HFFc6 (cell line): ENCODE data around the gene CCT3. TPM values are rescaled to one million over a fixed set of nuclear protein-coding genes. Genes with fewer than 3 reads are reported as not detected.
"Not testable (repeated sequence)": the region's sequence is repeated elsewhere in the genome, so short reads cannot be mapped to it uniquely, and the experiment has no call there.

Experiments
- DNase-seq: peaks from one replicate; pipeline ENCODE4 v3.0.0-alpha.2; 2018
- H3K27ac Mint-ChIP-seq: 2 replicates; pipeline ENCODE4 v1.8.0; 2020; ENCODE audit warnings: mild to moderate bottlenecking, mixed read lengths
- H3K27me3 Mint-ChIP-seq: 2 replicates; pipeline ENCODE4 v1.8.0; 2021; ENCODE audit warnings: mild to moderate bottlenecking, moderate library complexity, mixed read lengths; ENCODE audit not compliant: insufficient read depth
- H3K36me3 Mint-ChIP-seq: 2 replicates; pipeline ENCODE4 v1.8.0; 2021; ENCODE audit warnings: low read depth, mixed read lengths
- H3K4me1 Mint-ChIP-seq: 2 replicates; pipeline ENCODE4 v1.8.0; 2020; ENCODE audit warnings: low read depth, mixed read lengths
- H3K4me3 Mint-ChIP-seq: 2 replicates; pipeline ENCODE4 v1.8.0; 2020; ENCODE audit warnings: mild to moderate bottlenecking, moderate library complexity, mixed read lengths
- H3K9me3 Mint-ChIP-seq: 2 replicates; pipeline ENCODE4 v1.8.0; 2020; ENCODE audit warnings: mild to moderate bottlenecking, mixed read lengths
- CTCF ChIP-seq: fragments of 200-600 bp; sonication (generic); IDR thresholded peaks from 2 replicates; pipeline ENCODE4 v1.5.0; 2021; ENCODE audit warnings: antibody characterized with exemption, mild to moderate bottlenecking
- total RNA-seq, 6 experiments: library from RNA; stranded (reverse); fragmentation: NEBNext Ultra II Directional; extraction: Animal tissue kit (Norgen Biotek cat#: 25700); gene quantifications; 2 replicates in 1 of 6; 3 replicates in 5 of 6; pipeline ENCODE4 v1.2.3, GENCODE V29; 2021

Gene CCT3
- total RNA-seq, 6 experiments from 2014 or later = 306 to 382 (median 317) TPM

- Mint-ChIP-seq H3K9me3 (peaks cover 1% of the 10 kb centered on the region; the same call in 1 of the 2 replicates), H3K27ac (no peak overlapping the region; the same call in 1 of the 2 replicates), H3K27me3 (peaks cover 7% of the 10 kb centered on the region), H3K36me3 (peaks cover 6% of the 10 kb centered on the region), H3K4me3 (no peak overlapping the region), H3K4me1 (peaks cover 23% of the 10 kb centered on the region)
- TF ChIP-seq CTCF = no peak
- peak; percentile 50 for DNase-seq
Measured at GRCh38 chr1:156342166-156342955, 4.3 kb upstream of the CCT3 start.

GRCh38 chr1:156337888-156338179 is 258 bp downstream of the CCT3 start:
- DNase-seq = no peak
- TF ChIP-seq CTCF = no peak
- Mint-ChIP-seq H3K9me3 (peaks cover 12% of the 10 kb centered on the region; the same call in 1 of the 2 replicates), H3K27ac (peak overlapping the region; percentile 84), H3K36me3 (peaks cover 41% of the 10 kb centered on the region), H3K4me1 (peaks cover 28% of the 10 kb centered on the region), H3K4me3 (peak overlapping the region; percentile 97), H3K27me3 (peaks cover 4% of the 10 kb centered on the region; the same call in 1 of the 2 replicates)

GRCh38 chr1:156337052-156337887 is 822 bp downstream of the CCT3 start:
- TF ChIP-seq CTCF = no peak

GRCh38 chr1:156336242-156336641 is 1.9 kb downstream of the CCT3 start:
- DNase-seq = no peak
- Mint-ChIP-seq H3K27ac (0 out of 2 replicates have a peak overlapping the region, but pooled peaks have one; percentile 11), H3K36me3 (peaks cover 41% of the 10 kb centered on the region), H3K9me3 (peaks cover 12% of the 10 kb centered on the region; the same call in 1 of the 2 replicates), H3K4me3 (peak overlapping the region; percentile 97), H3K4me1 (peaks cover 19% of the 10 kb centered on the region), H3K27me3 (peaks cover 4% of the 10 kb centered on the region; the same call in 1 of the 2 replicates)
- TF ChIP-seq CTCF = peak; percentile 59

More at GRCh38 chr1:156337052-156337887, 822 bp downstream of the CCT3 start:
- peak overlapping the region; percentile 97 for H3K4me3 Mint-ChIP-seq
- H3K9me3 Mint-ChIP-seq = peaks cover 12% of the 10 kb centered on the region; the same call in 1 of the 2 replicates
- peaks cover 4% of the 10 kb centered on the region; the same call in 1 of the 2 replicates for H3K27me3 Mint-ChIP-seq
- H3K36me3 Mint-ChIP-seq = peaks cover 41% of the 10 kb centered on the region
- H3K4me1 Mint-ChIP-seq = peaks cover 22% of the 10 kb centered on the region
- H3K27ac Mint-ChIP-seq = peak overlapping the region; percentile 84
- no peak for DNase-seq

- peak; percentile 51 for DNase-seq
- not testable (repeated sequence) for H3K4me3 Mint-ChIP-seq, H3K9me3 Mint-ChIP-seq, H3K27me3 Mint-ChIP-seq
- Mint-ChIP-seq H3K27ac (peak overlapping the region; percentile 64), H3K36me3 (peaks cover 28% of the 10 kb centered on the region), H3K4me1 (peaks cover 21% of the 10 kb centered on the region)
Measured at GRCh38 chr1:156323179-156323578, 14.9 kb downstream of the CCT3 start.
